ENCODE measurements around the gene RINL. TPM values are rescaled to one million over a fixed set of nuclear protein-coding genes. Genes with fewer than 3 reads are reported as not detected.
"Not testable (repeated sequence)": the region's sequence is repeated elsewhere in the genome, so short reads cannot be mapped to it uniquely, and the experiment has no call there.

The RINL gene
- total RNA-seq, 1 experiment from 2014 or later, result 5.2 TPM

GRCh38 chr19:38836159-38836982, 41.7 kb downstream of the RINL start:
- DNase-seq (ENCODE audit: low read depth), result no peak

GRCh38 chr19:38834590-38834989, 43.5 kb downstream of the RINL start:
- no peak for DNase-seq (ENCODE audit: low read depth)

- DNase-seq (ENCODE audit: low read depth), result no peak
Measured at GRCh38 chr19:38834104-38834490, 44.0 kb downstream of the RINL start.

GRCh38 chr19:38833092-38833425, 45.0 kb downstream of the RINL start:
- no peak for DNase-seq (ENCODE audit: low read depth)

GRCh38 chr19:38831142-38831605, 46.9 kb downstream of the RINL start:
- peak; percentile 64 for DNase-seq (ENCODE audit: low read depth)

GRCh38 chr19:38830039-38830733, 47.9 kb downstream of the RINL start:
- no peak for DNase-seq (ENCODE audit: low read depth)

GRCh38 chr19:38829203-38829602, 48.9 kb downstream of the RINL start:
- not testable (repeated sequence) for DNase-seq (ENCODE audit: low read depth)

- DNase-seq (ENCODE audit: low read depth), result no peak
Measured at GRCh38 chr19:38826856-38827551, 51.1 kb downstream of the RINL start.

GRCh38 chr19:38825936-38826335, 52.1 kb downstream of the RINL start:
- not testable (repeated sequence) for DNase-seq (ENCODE audit: low read depth)

GRCh38 chr19:38821230-38821825, 56.7 kb downstream of the RINL start:
- DNase-seq (ENCODE audit: low read depth), result not testable (repeated sequence)

- no peak for DNase-seq (ENCODE audit: low read depth)
Measured at GRCh38 chr19:38819231-38819920, 58.7 kb downstream of the RINL start.

Other genes starting within 250 kb of the RINL start
- 446 and 615 TPM in 2 replicates for gene ACTN4, start 230.6 kb downstream of the RINL start, total RNA-seq (2014; rRNA removed; shearing (Covaris generic))
- 0.10 and 0.14 TPM in 2 replicates for gene CAPN12, start 133.8 kb downstream of the RINL start, total RNA-seq (2014; rRNA removed; shearing (Covaris generic))
- gene LGALS7, start 104.8 kb downstream of the RINL start, total RNA-seq (2014; rRNA removed; shearing (Covaris generic)), result not detected in 2 replicates
- gene LGALS7B, start 89.1 kb downstream of the RINL start, total RNA-seq (2014; rRNA removed; shearing (Covaris generic)), result 1.7 TPM in 1 of 2 replicates, not detected in the other
- gene LGALS4, start 65.3 kb downstream of the RINL start, total RNA-seq (2014; rRNA removed; shearing (Covaris generic)), result 0.11 TPM in 1 of 2 replicates, not detected in the other
- gene ECH1, start 46.5 kb downstream of the RINL start, total RNA-seq (2014; rRNA removed; shearing (Covaris generic)), result 15.0 and 31.0 TPM in 2 replicates
- 419 and 531 TPM in 2 replicates for gene HNRNPL, start 28.3 kb downstream of the RINL start, total RNA-seq (2014; rRNA removed; shearing (Covaris generic))
- gene SIRT2, start 21.3 kb upstream of the RINL start, total RNA-seq (2014; rRNA removed; shearing (Covaris generic)), result 30.8 and 33.6 TPM in 2 replicates
- gene NFKBIB, start 21.7 kb upstream of the RINL start, total RNA-seq (2014; rRNA removed; shearing (Covaris generic)), result 25.7 and 42.5 TPM in 2 replicates
- not detected in 2 replicates for gene CCER2, start 33.9 kb upstream of the RINL start, total RNA-seq (2014; rRNA removed; shearing (Covaris generic))
- gene SARS2, start 52.5 kb upstream of the RINL start, total RNA-seq (2014; rRNA removed; shearing (Covaris generic)), result 44.6 and 48.2 TPM in 2 replicates
- 135 and 136 TPM in 2 replicates for gene MRPS12, start 52.7 kb upstream of the RINL start, total RNA-seq (2014; rRNA removed; shearing (Covaris generic))
- 28.6 and 40.0 TPM in 2 replicates for gene FBXO17, start 97.5 kb upstream of the RINL start, total RNA-seq (2014; rRNA removed; shearing (Covaris generic))
- gene FBXO27, start 154.3 kb upstream of the RINL start, total RNA-seq (2014; rRNA removed; shearing (Covaris generic)), result not detected in 2 replicates
- gene ACP7, start 206.1 kb upstream of the RINL start, total RNA-seq (2014; rRNA removed; shearing (Covaris generic)), result 4.0 and 6.4 TPM in 2 replicates
- 8.0 and 13.0 TPM in 2 replicates for gene PAK4, start 247.5 kb upstream of the RINL start, total RNA-seq (2014; rRNA removed; shearing (Covaris generic))